T follicular helper cell (primary cell): Measurements from ENCODE around the gene HINT2.

Source experiments
- DNase-seq: peaks from one replicate; pipeline ENCODE4 v3.0.0-alpha.2; 2020; ENCODE audit warnings: low read depth

The HINT2 gene

GRCh38 chr9:35811381-35812024 lies 3.3 kb downstream of the HINT2 start:
- DNase-seq, result no peak

- no peak for DNase-seq
Measured at GRCh38 chr9:35810122-35810521, 4.7 kb downstream of the HINT2 start.

GRCh38 chr9:35808433-35808832 lies 6.4 kb downstream of the HINT2 start:
- no peak for DNase-seq

DNA sequence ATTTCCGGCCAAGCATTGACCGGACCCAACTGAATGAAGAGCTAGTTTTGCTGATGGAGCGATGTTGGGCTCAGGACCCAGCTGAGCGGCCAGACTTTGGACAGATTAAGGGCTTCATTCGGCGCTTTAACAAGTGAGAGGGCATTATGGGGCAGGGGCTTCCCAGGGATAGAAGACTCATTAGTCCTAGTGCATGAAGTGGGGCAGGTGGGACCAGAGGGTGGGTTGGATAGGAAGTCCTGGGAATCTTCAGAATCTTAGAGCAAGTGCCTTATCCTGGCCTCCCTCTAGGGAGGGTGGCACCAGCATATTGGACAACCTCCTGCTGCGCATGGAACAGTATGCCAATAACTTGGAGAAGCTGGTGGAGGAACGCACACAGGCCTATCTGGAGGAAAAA lies 8.7 kb downstream of the HINT2 start:
- DNase-seq, result no peak

GRCh38 chr9:35801328-35802128 lies 13.3 kb downstream of the HINT2 start:
- DNase-seq, result no peak

DNA sequence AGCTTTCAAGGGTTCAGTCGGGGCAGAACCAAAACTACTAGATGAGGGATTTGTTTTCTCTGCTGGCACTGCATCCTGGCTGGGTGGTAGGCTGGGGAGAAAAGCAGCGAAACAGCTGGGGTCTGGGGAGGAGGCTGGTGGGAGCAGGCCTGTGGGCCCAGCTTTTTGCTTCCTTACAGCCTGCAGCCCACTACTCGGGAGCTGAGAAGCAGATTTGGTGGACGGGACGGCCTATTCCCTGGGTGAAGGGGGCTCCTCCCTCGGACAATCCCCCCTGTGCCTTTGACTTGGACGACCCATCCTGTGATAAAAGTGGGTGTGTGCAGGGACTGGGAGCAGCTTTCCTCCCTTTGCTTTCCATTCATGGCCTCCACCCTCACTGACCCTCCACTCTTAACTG lies 14.3 kb downstream of the HINT2 start:
- DNase-seq, result no peak

DNA sequence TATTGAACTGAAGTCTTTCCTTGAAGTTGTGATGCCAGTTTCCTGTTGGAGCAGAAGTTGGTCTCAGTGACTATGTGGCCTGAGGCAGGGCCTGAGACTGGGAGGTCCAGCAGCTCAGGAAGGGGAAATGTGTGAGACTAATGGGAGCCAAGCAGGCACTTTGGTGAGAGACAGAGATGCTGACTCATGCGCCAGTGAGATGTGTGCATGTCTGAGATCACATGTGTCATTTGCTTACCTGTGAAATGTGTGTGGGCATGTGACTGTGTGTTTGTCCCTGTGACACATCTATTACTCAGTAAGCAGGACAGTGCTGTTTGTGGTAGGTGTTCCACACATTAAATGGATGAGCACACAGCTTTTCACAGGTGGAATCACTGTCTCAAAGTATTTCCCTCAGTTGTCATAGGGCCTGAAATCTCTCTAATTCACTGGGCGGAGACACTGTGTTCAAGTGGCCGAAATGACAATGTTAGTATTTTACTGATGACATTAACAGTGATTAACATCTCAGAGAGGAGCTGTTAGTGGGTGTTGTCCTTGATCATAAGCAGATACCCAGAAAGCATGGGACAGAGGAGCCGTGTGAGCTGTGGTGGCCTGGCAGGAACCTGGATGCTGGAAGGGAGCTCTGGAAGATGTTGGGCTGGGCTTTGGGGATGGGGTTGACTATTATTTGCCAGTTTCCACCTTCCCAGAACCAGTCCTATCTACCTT lies 16.0 kb downstream of the HINT2 start:
- no peak for DNase-seq

GRCh38 chr9:35797311-35798109 lies 17.3 kb downstream of the HINT2 start:
- no peak for DNase-seq

GRCh38 chr9:35795695-35796094 lies 19.1 kb downstream of the HINT2 start:
- DNase-seq, result no peak

DNA sequence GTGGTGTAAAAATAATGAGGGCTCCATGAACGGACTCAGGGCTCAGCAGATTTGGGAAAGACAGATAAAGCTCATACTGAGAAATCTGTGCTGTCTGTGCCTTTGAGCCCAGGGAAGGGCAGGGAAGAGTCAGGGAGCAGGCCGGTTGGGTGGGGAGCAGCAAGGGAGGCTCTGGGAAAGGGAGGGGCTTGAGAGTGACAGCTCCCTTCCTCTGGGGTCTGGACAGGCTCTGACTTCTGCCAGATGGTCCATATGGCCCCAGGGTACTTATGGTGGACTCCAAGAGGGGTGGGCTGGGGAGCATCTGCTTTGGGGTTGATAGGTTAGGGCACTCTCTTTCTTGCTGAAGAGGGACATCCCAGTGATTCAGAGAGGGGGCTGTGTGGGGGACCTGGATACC lies 21.4 kb downstream of the HINT2 start:
- DNase-seq, result no peak

GRCh38 chr9:35792826-35793225 lies 22.0 kb downstream of the HINT2 start:
- no peak for DNase-seq

GRCh38 chr9:35792024-35792813 lies 22.6 kb downstream of the HINT2 start:
- no peak for DNase-seq

GRCh38 chr9:35791297-35791921 lies 23.4 kb downstream of the HINT2 start, which contains the start of gene NPR2:
TSS of gene NPR2 (plus strand) at chr9:35791591. CDS start at chr9:35792409, 818 bp downstream.
- DNase-seq, result no peak

DNA sequence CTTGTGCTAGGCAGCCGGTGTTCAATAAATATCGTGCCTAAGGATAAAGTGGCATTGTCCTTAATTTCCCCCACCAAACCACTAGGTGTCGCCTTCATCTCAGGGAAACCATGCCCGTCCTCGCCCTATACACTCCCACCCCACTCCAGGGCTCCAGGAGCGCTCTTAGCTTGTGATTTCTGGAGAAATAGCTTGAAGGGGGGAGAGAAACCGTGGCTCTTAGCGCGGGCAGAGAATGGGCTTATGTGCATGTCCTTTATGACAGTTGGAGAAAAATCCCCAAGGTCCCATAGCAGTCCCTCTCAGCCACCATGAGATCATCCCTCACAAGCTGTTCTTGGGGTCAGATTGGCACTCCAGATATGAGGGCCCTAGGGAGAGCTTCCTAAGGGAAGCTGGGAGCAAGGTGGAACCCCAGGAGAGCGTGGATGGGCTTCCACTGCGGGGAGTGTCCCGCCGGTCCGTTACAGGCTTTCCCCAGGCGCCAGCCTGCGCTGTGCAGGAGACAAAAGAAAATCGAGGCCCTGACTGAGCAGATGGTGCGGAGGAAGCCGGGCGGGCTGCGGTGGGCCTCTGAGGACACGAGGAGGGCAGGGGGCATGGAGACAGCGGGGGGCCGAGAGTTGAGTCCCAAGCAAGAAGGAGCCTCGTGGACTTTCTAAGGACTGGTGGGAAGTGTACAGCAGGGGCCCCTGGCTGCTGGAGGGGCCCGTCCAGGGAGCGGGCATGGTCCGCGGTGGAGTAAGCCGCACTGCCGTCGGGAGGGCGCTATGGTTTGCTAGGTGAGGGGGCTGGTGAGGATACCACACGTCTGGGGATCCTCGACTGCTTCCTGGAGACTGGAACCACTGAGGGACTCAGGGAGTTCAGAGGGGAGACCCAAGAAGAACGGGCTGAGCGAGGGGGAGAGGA lies 24.2 kb downstream of the HINT2 start:
- DNase-seq, result peak; percentile 47

DNA sequence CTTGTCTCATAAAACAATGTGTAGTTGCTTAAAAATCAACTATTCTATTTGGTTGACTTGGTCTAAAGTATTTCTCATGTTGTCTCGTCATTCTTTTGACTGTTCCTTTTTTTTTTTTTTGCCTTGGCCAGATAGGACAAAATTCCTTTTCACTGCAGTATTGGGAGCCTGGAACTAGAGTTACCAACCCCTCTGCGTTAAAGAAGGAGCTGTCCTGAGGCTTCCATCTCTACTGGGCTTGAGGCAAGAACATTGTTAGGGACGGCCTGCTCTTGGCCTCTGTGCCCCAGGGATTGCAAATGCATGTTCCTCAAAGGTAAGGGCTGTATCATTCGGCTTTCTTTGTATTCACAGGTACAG lies 24.8 kb downstream of the HINT2 start:
- DNase-seq, result no peak

DNA sequence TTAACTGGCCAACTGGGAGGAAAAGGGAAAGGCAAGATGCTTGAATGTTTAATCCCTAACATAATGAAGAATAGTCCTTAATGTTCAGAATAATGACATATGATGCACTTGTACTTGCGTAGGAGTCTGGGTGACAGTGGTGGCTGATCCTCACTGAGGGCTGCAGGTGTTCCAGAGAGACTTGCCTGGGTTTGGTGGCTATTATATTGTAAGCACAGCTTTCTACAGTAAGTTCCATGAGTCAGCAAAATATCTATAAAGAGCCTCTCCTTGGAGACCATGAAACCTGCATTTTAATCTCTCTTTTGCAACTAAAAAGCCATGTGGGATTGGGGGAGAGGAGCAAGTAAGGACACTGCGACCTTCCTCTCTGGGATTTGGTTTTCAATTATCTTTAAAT lies 25.3 kb downstream of the HINT2 start:
- DNase-seq, result no peak

- DNase-seq, result no peak
Measured at GRCh38 chr9:35783418-35783817, 31.4 kb downstream of the HINT2 start.

- no peak for DNase-seq
Measured at GRCh38 chr9:35781066-35781465, 33.8 kb downstream of the HINT2 start.

DNA sequence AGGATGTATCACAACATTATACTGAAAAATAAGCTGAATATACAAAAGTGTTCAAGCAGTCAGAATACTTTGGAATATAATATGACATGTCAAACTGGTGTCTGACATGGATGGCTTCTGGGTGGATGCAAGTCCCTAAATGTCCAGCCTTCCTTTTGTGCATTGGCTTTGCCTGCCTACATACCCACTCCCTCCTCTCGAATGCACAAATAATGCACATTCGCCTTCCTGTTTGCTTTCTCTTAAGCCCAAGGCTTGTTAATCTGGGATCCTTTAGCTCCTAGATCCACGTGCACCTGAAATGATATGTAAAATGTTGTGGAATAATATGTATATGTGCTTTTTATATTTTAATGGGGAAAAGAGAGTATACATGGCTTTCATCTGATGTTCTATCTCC lies 36.3 kb downstream of the HINT2 start:
- DNase-seq, result no peak

DNA sequence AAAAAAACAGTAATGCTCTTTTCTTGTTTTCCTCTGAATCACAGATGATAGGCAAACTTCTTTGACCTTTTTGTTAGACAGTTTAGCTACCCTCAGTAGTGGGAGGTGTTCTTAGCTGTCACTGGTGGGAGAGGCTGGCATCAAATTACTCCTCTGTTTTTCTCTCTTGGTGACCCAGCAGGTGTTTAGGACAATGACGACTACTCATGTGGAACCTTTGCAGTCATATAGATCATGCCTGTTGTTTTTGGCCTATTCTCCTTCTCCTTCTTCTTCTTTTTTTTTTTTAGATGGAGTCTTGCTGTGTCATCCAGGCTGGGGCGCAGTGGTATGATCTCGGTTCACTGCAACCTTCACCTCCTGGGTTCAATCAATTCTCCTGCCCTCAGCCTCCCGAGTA lies 38.8 kb downstream of the HINT2 start:
- no peak for DNase-seq
